IMR-90 (cell line): ENCODE measurements around the gene ACOT7. TPM values are rescaled to one million over a fixed set of nuclear protein-coding genes. Genes with fewer than 3 reads are reported as not detected.

Source experiments
- ATAC-seq: fragments of 200-7000 bp; cut with Tn5 transposase; 2 replicates; pipeline ENCODE4 v1.9.1; 2020; ENCODE audit warnings: low read depth, mild to moderate bottlenecking, moderate library complexity
- BruUV-seq: library from RNA; stranded (reverse); fragments of 400-500 nt; replicated peaks from 2 replicates; lab custom pipeline; 2021; lab: Mats Ljungman, UMichigan
- CTCF ChIA-PET: fragments of 300-600 bp; formaldehyde crosslinking; extraction: SDS; loops from one replicate; lab custom pipeline; 2021; ENCODE audit warnings: antibody characterized with exemption; lab: Yijun Ruan, JAX
- POLR2A ChIA-PET: fragments of 300-600 bp; sonication (Branson Sonifier 250); formaldehyde crosslinking; loops from one replicate; lab custom pipeline; 2022; ENCODE audit warnings: antibody characterized with exemption; ENCODE audit not compliant: unreplicated experiment; lab: Charles Lee
- DNase-seq: peaks from one replicate; pipeline ENCODE4 v3.0.0; 2013
- H2AFZ ChIP-seq: replicated peaks from 2 replicates; pipeline ENCODE3; 2013; ENCODE audit warnings: low read length, mild to moderate bottlenecking; ENCODE audit not compliant: poor library complexity
- H2AK5ac ChIP-seq: 2 replicates; pipeline ENCODE4 v1.6.1; 2013; ENCODE audit warnings: low read depth, low read length, inconsistent platforms
- H2AK9ac ChIP-seq: replicated peaks from 2 replicates; pipeline ENCODE3; 2013; ENCODE audit warnings: mild to moderate bottlenecking, low read depth, low read length, moderate library complexity; ENCODE audit not compliant: poor library complexity
- H2BK120ac ChIP-seq: 2 replicates; pipeline ENCODE4 v1.6.1; 2013; ENCODE audit warnings: low read depth, low read length, inconsistent platforms
- H2BK15ac ChIP-seq: 3 replicates; pipeline ENCODE4 v1.6.1; 2013; ENCODE audit warnings: low read depth, low read length, inconsistent platforms
- H2BK20ac ChIP-seq: 2 replicates; pipeline ENCODE4 v1.6.1; 2013; ENCODE audit warnings: low read depth, mild to moderate bottlenecking, inconsistent platforms, low read length, moderate library complexity
- H2BK5ac ChIP-seq: 2 replicates; pipeline ENCODE4 v1.6.1; 2013; ENCODE audit warnings: mild to moderate bottlenecking, low read depth, low read length, inconsistent platforms; ENCODE audit not compliant: poor library complexity, severe bottlenecking
- H3K14ac ChIP-seq: replicated peaks from 2 replicates; pipeline ENCODE4 v1.6.1; 2013; ENCODE audit warnings: low read depth, low read length, inconsistent platforms
- H3K18ac ChIP-seq: 2 replicates; pipeline ENCODE4 v1.6.1; 2013; ENCODE audit warnings: low read depth, low read length, control low read depth
- H3K23ac ChIP-seq: 2 replicates; pipeline ENCODE4 v1.6.1; 2013; ENCODE audit warnings: low read depth, low read length, inconsistent platforms
- H3K27ac ChIP-seq: 2 replicates; pipeline ENCODE4 v1.5.1; 2013; ENCODE audit warnings: mild to moderate bottlenecking, control low read depth, low read length; ENCODE audit not compliant: insufficient read depth
- H3K27me3 ChIP-seq: 2 replicates; pipeline ENCODE4 v1.6.1; 2013; ENCODE audit warnings: low read length; ENCODE audit not compliant: control insufficient read depth, insufficient read depth
- H3K36me3 ChIP-seq: 2 replicates; pipeline ENCODE4 v1.6.1; 2013; ENCODE audit warnings: low read length, mixed read lengths; ENCODE audit not compliant: control insufficient read depth, insufficient read depth
- H3K4ac ChIP-seq: 2 replicates; pipeline ENCODE4 v1.6.1; 2013; ENCODE audit warnings: low read depth, low read length, inconsistent platforms
- H3K4me1 ChIP-seq: 2 replicates; pipeline ENCODE4 v1.6.1; 2013; ENCODE audit warnings: low read length, mixed read lengths; ENCODE audit not compliant: control insufficient read depth, insufficient read depth
- H3K4me2 ChIP-seq: 2 replicates; pipeline ENCODE4 v1.6.1; 2013; ENCODE audit warnings: low read depth, mild to moderate bottlenecking, control low read depth, low read length, moderate library complexity
- H3K4me3 ChIP-seq: 2 replicates; pipeline ENCODE4 v1.5.1; 2013; ENCODE audit warnings: low read depth, mild to moderate bottlenecking, control low read depth, low read length, moderate library complexity; ENCODE audit not compliant: insufficient read depth
- H3K56ac ChIP-seq: 2 replicates; pipeline ENCODE4 v1.6.1; 2013; ENCODE audit warnings: low read length, inconsistent platforms; ENCODE audit not compliant: insufficient read depth; ENCODE audit errors: extremely low read depth
- H3K79me1 ChIP-seq, 2 experiments: 2 replicates each; pipeline ENCODE4 v1.6.1; 2013; ENCODE audit warnings: low read length in 2 of 2, inconsistent platforms in 1 of 2, low read depth in 1 of 2
- H3K9ac ChIP-seq: 2 replicates; pipeline ENCODE4 v1.6.1; 2013; ENCODE audit warnings: low read depth, low read length, control low read depth
- H3K9me1 ChIP-seq: 2 replicates; pipeline ENCODE4 v1.6.1; 2013; ENCODE audit warnings: low read length, inconsistent platforms; ENCODE audit not compliant: insufficient read depth
- H3K9me3 ChIP-seq: 2 replicates; pipeline ENCODE4 v1.6.1; 2013; ENCODE audit warnings: low read length; ENCODE audit not compliant: control insufficient read depth, insufficient read depth
- H4K20me1 ChIP-seq: 2 replicates; pipeline ENCODE4 v1.6.1; 2013; ENCODE audit warnings: low read length, inconsistent platforms; ENCODE audit not compliant: insufficient read depth
- H4K5ac ChIP-seq: 2 replicates; pipeline ENCODE4 v1.6.1; 2013; ENCODE audit warnings: mild to moderate bottlenecking, low read depth, low read length, control low read depth
- H4K8ac ChIP-seq, 2 experiments: 2 replicates each; pipeline ENCODE4 v1.6.1; 2013; ENCODE audit warnings: low read depth in 2 of 2, low read length in 2 of 2, control low read depth in 1 of 2, inconsistent platforms in 1 of 2
- H4K91ac ChIP-seq: 2 replicates; pipeline ENCODE4 v1.6.1; 2013; ENCODE audit warnings: low read depth, low read length, inconsistent platforms; ENCODE audit not compliant: insufficient read depth
- BHLHE40 ChIP-seq: fragments of 150-350 bp; IDR thresholded peaks from 2 replicates; pipeline ENCODE4 v1.6.1; 2016; ENCODE audit warnings: mild to moderate bottlenecking, low read depth, low read length
- CEBPB ChIP-seq: IDR thresholded peaks from 2 replicates; pipeline ENCODE4 v1.6.1; 2012; ENCODE audit warnings: low read depth, low read length, improper control_type of control experiment
- CHD1 ChIP-seq: IDR thresholded peaks from 2 replicates; pipeline ENCODE4 v1.6.1; 2012; ENCODE audit warnings: low read depth, low read length, improper control_type of control experiment
- FOS ChIP-seq: fragments of 150-350 bp; IDR thresholded peaks from 2 replicates; pipeline ENCODE4 v1.6.1; 2016; ENCODE audit warnings: low read depth, low read length
- MAFK ChIP-seq: IDR thresholded peaks from 2 replicates; pipeline ENCODE4 v1.6.1; 2012; ENCODE audit warnings: low read depth, low read length, improper control_type of control experiment
- MAZ ChIP-seq: IDR thresholded peaks from 2 replicates; pipeline ENCODE4 v1.6.1; 2012; ENCODE audit warnings: low read depth, mild to moderate bottlenecking, low read length, improper control_type of control experiment, moderate library complexity, borderline replicate concordance
- MXI1 ChIP-seq: IDR thresholded peaks from 2 replicates; pipeline ENCODE4 v1.6.1; 2012; ENCODE audit warnings: low read depth, mild to moderate bottlenecking, low read length, moderate library complexity, borderline replicate concordance
- NFE2L2 ChIP-seq: fragments of 150-350 bp; IDR thresholded peaks from 2 replicates; pipeline ENCODE4 v1.6.1; 2016; ENCODE audit warnings: low read depth, mild to moderate bottlenecking, low read length
- POLR2A ChIP-seq: IDR thresholded peaks from 2 replicates; pipeline ENCODE4 v1.6.1; 2012; ENCODE audit warnings: mild to moderate bottlenecking, low read depth, low read length
- RAD21 ChIP-seq: IDR thresholded peaks from 2 replicates; pipeline ENCODE4 v1.6.1; 2012; ENCODE audit warnings: low read length, improper control_type of control experiment
- RCOR1 ChIP-seq: IDR thresholded peaks from 2 replicates; pipeline ENCODE4 v1.6.1; 2012; ENCODE audit warnings: mild to moderate bottlenecking, low read length, improper control_type of control experiment; ENCODE audit not compliant: insufficient replicate concordance
- RFX5 ChIP-seq: IDR thresholded peaks from 2 replicates; pipeline ENCODE4 v1.8.0; 2012; ENCODE audit warnings: low read depth, mild to moderate bottlenecking, low read length, moderate library complexity
- SMC3 ChIP-seq: fragments of 150-350 bp; IDR thresholded peaks from 2 replicates; pipeline ENCODE4 v1.6.1; 2016; ENCODE audit warnings: low read depth, mild to moderate bottlenecking, antibody characterized with exemption, low read length, moderate library complexity
- WGBS, 2 experiments: methylation state at CpG; one replicate each; pipeline versions ENCODE4 v1.1.5 to v1.1.7; 2013; ENCODE audit warnings: missing lambda C conversion rate in 2 of 2; ENCODE audit not compliant: insufficient read length in 1 of 2; ENCODE audit errors: extremely low coverage in 2 of 2; 5-methylcytosine and 5-hydroxymethylcytosine counted together
- dilution Hi-C: fragments of 300-500 bp; cut with HindIII; formaldehyde crosslinking; loops from one replicate; pipeline ENCODE4 v1.14.3; 2018; ENCODE audit warnings: low sequenced_read_pairs; ENCODE audit not compliant: unreplicated experiment
- in situ Hi-C: fragments of 300-500 bp; cut with MboI; formaldehyde crosslinking; loops from 3 replicates; pipeline ENCODE4 v1.14.3; 2019; ENCODE audit warnings: low sequenced_read_pairs, inconsistent platforms, mixed read lengths
- intact Hi-C: fragments of 100-400 bp; cut with micrococcal nuclease; formaldehyde crosslinking; loops from 2 replicates; pipeline ENCODE4 v1.10.0; 2022
- polyA plus RNA-seq, 3 experiments: library from polyadenylated mRNA; depleted of rRNA; stranded (reverse); fragments of >200 nt; gene quantifications; 2 replicates each; pipeline ENCODE4 v1.2.3, GENCODE V29; 2012; ENCODE audit warnings: low replicate concordance in 1 of 3
- total RNA-seq: library from RNA; depleted of rRNA; stranded (reverse); fragments of >200 nt; gene quantifications from 2 replicates; pipeline ENCODE4 v1.2.3, GENCODE V29; 2012
- TF ChIP-seq, protein P1 (sequence below): conservative IDR thresholded peaks from 2 replicates; pipeline ENCODE4 v1.5.1; 2012; ENCODE audit warnings: mild to moderate bottlenecking, low read depth, low read length, improper control_type of control experiment
- TF ChIP-seq, protein P2 (sequence below): fragments of 150-350 bp; IDR thresholded peaks from 2 replicates; pipeline ENCODE4 v1.6.1; 2016; ENCODE audit warnings: low read depth, mild to moderate bottlenecking, low read length, moderate library complexity, borderline replicate concordance
- TF ChIP-seq, protein P3 (sequence below): fragments of 150-350 bp; IDR thresholded peaks from 2 replicates; pipeline ENCODE4 v1.6.1; 2017; ENCODE audit warnings: mild to moderate bottlenecking, antibody characterized with exemption, low read length, low read depth

ACOT7 gene
- total and polyA plus RNA-seq, 2 of the 4 experiments (the other 2 are of a cell fraction), result 51.6 to 242 TPM

DNA sequence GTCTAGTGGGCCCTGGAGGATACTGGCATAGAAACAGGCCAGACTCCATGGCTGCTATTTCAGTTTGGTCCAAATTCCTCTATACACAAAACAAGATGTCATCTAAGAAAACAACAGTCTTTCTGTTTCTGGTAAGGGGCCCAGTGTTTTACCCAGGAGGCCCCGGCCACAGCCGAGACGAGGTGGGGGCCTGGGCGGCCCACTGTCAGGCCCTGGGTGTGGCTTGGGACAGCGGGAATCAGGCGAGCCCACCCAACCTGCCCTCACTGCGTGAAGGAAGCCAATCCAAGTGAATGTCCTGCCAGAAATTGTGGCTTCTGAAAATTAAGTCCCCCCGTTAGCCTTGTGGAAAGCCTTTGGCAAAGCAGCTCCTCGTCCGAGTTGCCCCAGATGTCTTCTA is 101.5 kb downstream of the ACOT7 start:
- Histone ChIP-seq H2BK20ac (no peak overlapping the region), H4K91ac (no peak overlapping the region), H3K14ac (no peak overlapping the region), H3K79me1 (peaks cover 0 to 3% of the 10 kb centered on the region in 2 experiments; a peak in 1 of 4 replicates), H3K9me3 (no peaks in the 10 kb centered on the region), H3K4me2 (no peak overlapping the region), H3K4me1 (no peaks in the 10 kb centered on the region), H4K5ac (no peak overlapping the region), H4K8ac (no peak overlapping the region), H3K4me3 (no peak overlapping the region), H3K27me3 (no peaks in the 10 kb centered on the region), H2BK15ac (no peak overlapping the region), H4K20me1 (no peaks in the 10 kb centered on the region), H3K36me3 (peaks cover 4% of the 10 kb centered on the region; the same call in 1 of the 2 replicates), H2AFZ (no peak overlapping the region), H2AK5ac (no peak overlapping the region), H2BK5ac (no peak overlapping the region), H3K4ac (no peak overlapping the region), H3K9ac (no peak overlapping the region), H3K18ac (no peak overlapping the region), H2AK9ac (peak overlapping the region; percentile 55), H3K27ac (no peak overlapping the region), H2BK120ac (no peak overlapping the region), H3K23ac (no peak overlapping the region), H3K9me1 (no peaks in the 10 kb centered on the region), H3K56ac (no peak overlapping the region)
- POLR2A ChIA-PET, result no interaction called here
- no TSS peak for BruUV-seq
- ATAC-seq (no peak), DNase-seq (no peak)
- dilution Hi-C loops, result no loop called here
- 56% methylated on average over 7 of the region's 10 CpGs; no CpG with 5 or more reads in 1 of the 2 experiments for WGBS, 2 experiments
- in situ Hi-C loops, result no loop called here
- CTCF ChIA-PET, result no interaction called here
- intact Hi-C loops, result no loop called here
- TF ChIP-seq MAFK (no peak), FOS (no peak), BHLHE40 (no peak), CHD1 (no peak), MXI1 (no peak), RCOR1 (no peak), NFE2L2 (no peak), POLR2A (no peak), CEBPB (no peak), MAZ (no peak), RAD21 (no peak), RFX5 (no peak), SMC3 (no peak)
- TF ChIP-seq, protein P1, sequence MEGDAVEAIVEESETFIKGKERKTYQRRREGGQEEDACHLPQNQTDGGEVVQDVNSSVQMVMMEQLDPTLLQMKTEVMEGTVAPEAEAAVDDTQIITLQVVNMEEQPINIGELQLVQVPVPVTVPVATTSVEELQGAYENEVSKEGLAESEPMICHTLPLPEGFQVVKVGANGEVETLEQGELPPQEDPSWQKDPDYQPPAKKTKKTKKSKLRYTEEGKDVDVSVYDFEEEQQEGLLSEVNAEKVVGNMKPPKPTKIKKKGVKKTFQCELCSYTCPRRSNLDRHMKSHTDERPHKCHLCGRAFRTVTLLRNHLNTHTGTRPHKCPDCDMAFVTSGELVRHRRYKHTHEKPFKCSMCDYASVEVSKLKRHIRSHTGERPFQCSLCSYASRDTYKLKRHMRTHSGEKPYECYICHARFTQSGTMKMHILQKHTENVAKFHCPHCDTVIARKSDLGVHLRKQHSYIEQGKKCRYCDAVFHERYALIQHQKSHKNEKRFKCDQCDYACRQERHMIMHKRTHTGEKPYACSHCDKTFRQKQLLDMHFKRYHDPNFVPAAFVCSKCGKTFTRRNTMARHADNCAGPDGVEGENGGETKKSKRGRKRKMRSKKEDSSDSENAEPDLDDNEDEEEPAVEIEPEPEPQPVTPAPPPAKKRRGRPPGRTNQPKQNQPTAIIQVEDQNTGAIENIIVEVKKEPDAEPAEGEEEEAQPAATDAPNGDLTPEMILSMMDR, result no peak
- TF ChIP-seq, protein P2, sequence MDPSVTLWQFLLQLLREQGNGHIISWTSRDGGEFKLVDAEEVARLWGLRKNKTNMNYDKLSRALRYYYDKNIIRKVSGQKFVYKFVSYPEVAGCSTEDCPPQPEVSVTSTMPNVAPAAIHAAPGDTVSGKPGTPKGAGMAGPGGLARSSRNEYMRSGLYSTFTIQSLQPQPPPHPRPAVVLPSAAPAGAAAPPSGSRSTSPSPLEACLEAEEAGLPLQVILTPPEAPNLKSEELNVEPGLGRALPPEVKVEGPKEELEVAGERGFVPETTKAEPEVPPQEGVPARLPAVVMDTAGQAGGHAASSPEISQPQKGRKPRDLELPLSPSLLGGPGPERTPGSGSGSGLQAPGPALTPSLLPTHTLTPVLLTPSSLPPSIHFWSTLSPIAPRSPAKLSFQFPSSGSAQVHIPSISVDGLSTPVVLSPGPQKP, result no peak
- TF ChIP-seq, protein P3, sequence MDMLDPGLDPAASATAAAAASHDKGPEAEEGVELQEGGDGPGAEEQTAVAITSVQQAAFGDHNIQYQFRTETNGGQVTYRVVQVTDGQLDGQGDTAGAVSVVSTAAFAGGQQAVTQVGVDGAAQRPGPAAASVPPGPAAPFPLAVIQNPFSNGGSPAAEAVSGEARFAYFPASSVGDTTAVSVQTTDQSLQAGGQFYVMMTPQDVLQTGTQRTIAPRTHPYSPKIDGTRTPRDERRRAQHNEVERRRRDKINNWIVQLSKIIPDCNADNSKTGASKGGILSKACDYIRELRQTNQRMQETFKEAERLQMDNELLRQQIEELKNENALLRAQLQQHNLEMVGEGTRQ, result no peak
